ENCODE measurements around the gene COL6A1. TPM values are rescaled to one million over a fixed set of nuclear protein-coding genes. Genes with fewer than 3 reads are reported as not detected.

COL6A1 gene
- polyA plus RNA-seq, 1 of the 3 experiments (the other 2 are of a cell fraction), result 107 TPM

DNA sequence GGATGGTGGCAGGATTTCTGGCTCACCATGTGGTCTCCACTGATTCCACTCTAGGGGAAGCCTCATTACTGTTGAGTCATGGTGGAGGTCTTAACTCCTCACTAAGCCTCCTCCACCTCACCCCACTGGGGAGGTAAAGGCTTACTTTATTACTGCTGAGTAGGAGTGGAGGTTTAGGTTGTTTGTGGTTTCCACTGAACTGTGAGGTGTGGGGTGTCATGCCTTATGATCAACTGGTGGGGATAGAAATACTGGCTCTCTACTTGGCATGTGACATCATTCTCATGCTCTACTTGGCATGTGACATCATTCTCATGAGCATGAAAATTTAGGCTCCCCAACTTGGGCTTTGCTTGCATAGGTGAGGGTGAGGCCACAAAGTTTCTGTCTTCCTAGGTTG, 35.6 kb downstream of the COL6A1 start:
- Histone ChIP-seq H3K9me2 (no peaks in the 10 kb centered on the region), H3F3A (replicated peaks; ENCODE audit: insufficient read depth) (no peaks in the 10 kb centered on the region), H3K27ac (ENCODE audit: low read depth in 2 of 2, low read length in 1 of 2) (no peak overlapping the region), H3K9ac (no peak overlapping the region), H3K79me2 (ENCODE audit: insufficient read depth) (no peaks in the 10 kb centered on the region), H3K4me3 (ENCODE audit: low read depth in 2 of 2, low read length in 1 of 2) (no peak overlapping the region), H3K4me2 (no peak overlapping the region), H3K4me1 (ENCODE audit: control insufficient read depth in 1 of 2, insufficient read depth in 2 of 2, low read depth in 1 of 2, low read length in 1 of 2) (no peaks in the 10 kb centered on the region; a peak in 1 of 4 replicates), H2AFZ (ENCODE audit: low read depth) (no peak overlapping the region), H3K9me3 (no peaks in the 10 kb centered on the region), H3K27me3 (ENCODE audit: insufficient read depth) (no peaks in the 10 kb centered on the region; the same call in 1 of the 2 replicates), H3K36me3 (replicated peaks in 1 of 2; ENCODE audit: control insufficient read depth in 1 of 2, insufficient read depth in 2 of 2, low read length in 1 of 2) (no peaks in the 10 kb centered on the region), H4K20me1 (ENCODE audit: insufficient read depth) (no peaks in the 10 kb centered on the region)
- TF ChIP-seq, protein P1, sequence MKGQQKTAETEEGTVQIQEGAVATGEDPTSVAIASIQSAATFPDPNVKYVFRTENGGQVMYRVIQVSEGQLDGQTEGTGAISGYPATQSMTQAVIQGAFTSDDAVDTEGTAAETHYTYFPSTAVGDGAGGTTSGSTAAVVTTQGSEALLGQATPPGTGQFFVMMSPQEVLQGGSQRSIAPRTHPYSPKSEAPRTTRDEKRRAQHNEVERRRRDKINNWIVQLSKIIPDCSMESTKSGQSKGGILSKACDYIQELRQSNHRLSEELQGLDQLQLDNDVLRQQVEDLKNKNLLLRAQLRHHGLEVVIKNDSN (IDR thresholded peaks at IDR 0.05; ENCODE audit: borderline replicate concordance, low read depth), result no peak
- TF ChIP-seq TCF12 (IDR thresholded peaks at IDR 0.05), result no peak
- TF ChIP-seq RFX5 (IDR thresholded peaks at IDR 0.05; ENCODE audit: low read length), result no peak
- TF ChIP-seq ELF1 (IDR thresholded peaks at IDR 0.05), result no peak
- TF ChIP-seq, protein P2, sequence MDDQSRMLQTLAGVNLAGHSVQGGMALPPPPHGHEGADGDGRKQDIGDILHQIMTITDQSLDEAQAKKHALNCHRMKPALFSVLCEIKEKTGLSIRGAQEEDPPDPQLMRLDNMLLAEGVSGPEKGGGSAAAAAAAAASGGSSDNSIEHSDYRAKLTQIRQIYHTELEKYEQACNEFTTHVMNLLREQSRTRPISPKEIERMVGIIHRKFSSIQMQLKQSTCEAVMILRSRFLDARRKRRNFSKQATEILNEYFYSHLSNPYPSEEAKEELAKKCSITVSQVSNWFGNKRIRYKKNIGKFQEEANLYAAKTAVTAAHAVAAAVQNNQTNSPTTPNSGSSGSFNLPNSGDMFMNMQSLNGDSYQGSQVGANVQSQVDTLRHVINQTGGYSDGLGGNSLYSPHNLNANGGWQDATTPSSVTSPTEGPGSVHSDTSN (IDR thresholded peaks at IDR 0.05), result no peak
- TF ChIP-seq, protein P3, sequence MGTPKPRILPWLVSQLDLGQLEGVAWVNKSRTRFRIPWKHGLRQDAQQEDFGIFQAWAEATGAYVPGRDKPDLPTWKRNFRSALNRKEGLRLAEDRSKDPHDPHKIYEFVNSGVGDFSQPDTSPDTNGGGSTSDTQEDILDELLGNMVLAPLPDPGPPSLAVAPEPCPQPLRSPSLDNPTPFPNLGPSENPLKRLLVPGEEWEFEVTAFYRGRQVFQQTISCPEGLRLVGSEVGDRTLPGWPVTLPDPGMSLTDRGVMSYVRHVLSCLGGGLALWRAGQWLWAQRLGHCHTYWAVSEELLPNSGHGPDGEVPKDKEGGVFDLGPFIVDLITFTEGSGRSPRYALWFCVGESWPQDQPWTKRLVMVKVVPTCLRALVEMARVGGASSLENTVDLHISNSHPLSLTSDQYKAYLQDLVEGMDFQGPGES (IDR thresholded peaks at IDR 0.05; ENCODE audit: low read depth, low read length), result no peak
- no peak for TF ChIP-seq NFIC (IDR thresholded peaks at IDR 0.05; ENCODE audit: borderline replicate concordance)
- TF ChIP-seq, protein P4, sequence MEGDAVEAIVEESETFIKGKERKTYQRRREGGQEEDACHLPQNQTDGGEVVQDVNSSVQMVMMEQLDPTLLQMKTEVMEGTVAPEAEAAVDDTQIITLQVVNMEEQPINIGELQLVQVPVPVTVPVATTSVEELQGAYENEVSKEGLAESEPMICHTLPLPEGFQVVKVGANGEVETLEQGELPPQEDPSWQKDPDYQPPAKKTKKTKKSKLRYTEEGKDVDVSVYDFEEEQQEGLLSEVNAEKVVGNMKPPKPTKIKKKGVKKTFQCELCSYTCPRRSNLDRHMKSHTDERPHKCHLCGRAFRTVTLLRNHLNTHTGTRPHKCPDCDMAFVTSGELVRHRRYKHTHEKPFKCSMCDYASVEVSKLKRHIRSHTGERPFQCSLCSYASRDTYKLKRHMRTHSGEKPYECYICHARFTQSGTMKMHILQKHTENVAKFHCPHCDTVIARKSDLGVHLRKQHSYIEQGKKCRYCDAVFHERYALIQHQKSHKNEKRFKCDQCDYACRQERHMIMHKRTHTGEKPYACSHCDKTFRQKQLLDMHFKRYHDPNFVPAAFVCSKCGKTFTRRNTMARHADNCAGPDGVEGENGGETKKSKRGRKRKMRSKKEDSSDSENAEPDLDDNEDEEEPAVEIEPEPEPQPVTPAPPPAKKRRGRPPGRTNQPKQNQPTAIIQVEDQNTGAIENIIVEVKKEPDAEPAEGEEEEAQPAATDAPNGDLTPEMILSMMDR (IDR thresholded peaks at IDR 0.05), result no peak
- TF ChIP-seq, protein P5, sequence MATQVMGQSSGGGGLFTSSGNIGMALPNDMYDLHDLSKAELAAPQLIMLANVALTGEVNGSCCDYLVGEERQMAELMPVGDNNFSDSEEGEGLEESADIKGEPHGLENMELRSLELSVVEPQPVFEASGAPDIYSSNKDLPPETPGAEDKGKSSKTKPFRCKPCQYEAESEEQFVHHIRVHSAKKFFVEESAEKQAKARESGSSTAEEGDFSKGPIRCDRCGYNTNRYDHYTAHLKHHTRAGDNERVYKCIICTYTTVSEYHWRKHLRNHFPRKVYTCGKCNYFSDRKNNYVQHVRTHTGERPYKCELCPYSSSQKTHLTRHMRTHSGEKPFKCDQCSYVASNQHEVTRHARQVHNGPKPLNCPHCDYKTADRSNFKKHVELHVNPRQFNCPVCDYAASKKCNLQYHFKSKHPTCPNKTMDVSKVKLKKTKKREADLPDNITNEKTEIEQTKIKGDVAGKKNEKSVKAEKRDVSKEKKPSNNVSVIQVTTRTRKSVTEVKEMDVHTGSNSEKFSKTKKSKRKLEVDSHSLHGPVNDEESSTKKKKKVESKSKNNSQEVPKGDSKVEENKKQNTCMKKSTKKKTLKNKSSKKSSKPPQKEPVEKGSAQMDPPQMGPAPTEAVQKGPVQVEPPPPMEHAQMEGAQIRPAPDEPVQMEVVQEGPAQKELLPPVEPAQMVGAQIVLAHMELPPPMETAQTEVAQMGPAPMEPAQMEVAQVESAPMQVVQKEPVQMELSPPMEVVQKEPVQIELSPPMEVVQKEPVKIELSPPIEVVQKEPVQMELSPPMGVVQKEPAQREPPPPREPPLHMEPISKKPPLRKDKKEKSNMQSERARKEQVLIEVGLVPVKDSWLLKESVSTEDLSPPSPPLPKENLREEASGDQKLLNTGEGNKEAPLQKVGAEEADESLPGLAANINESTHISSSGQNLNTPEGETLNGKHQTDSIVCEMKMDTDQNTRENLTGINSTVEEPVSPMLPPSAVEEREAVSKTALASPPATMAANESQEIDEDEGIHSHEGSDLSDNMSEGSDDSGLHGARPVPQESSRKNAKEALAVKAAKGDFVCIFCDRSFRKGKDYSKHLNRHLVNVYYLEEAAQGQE (IDR thresholded peaks at IDR 0.05; ENCODE audit: low read depth, low read length), result no peak
- no peak for TF ChIP-seq CHD2 (IDR thresholded peaks at IDR 0.05; ENCODE audit: low read length, partially characterized antibody)
- no peak for TF ChIP-seq POLR2AphosphoS5 (IDR thresholded peaks at IDR 0.05; ENCODE audit: low read depth, low read length)
- no peak for TF ChIP-seq RXRA (IDR thresholded peaks at IDR 0.05; ENCODE audit: borderline replicate concordance, low read depth)
- TF ChIP-seq, protein P6, sequence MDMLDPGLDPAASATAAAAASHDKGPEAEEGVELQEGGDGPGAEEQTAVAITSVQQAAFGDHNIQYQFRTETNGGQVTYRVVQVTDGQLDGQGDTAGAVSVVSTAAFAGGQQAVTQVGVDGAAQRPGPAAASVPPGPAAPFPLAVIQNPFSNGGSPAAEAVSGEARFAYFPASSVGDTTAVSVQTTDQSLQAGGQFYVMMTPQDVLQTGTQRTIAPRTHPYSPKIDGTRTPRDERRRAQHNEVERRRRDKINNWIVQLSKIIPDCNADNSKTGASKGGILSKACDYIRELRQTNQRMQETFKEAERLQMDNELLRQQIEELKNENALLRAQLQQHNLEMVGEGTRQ (IDR thresholded peaks at IDR 0.05; ENCODE audit: borderline replicate concordance, low read depth, low read length), result no peak
- CTCF ChIA-PET, result no interaction called here
- POLR2A ChIA-PET, result no interaction called here
- no peak for DNase-seq
